Stimulated activated CD8-positive, alpha-beta memory T cell treated with anti-CD3 and anti-CD28 coated beads, Interleukin-7, amount 100 ng/mL, for 48 hours (primary cell): ENCODE data around the gene PABPC1L.
A peak's percentile ranks its signal among the peaks of the same experiment; 100 is the strongest.

Experiments used
- DNase-seq, 2 donors: peaks; one replicate each; pipeline ENCODE4 v3.0.0-alpha.2; 2020; ENCODE audit warnings: low read depth in 1 of 2; ENCODE audit errors: extremely low read depth in 1 of 2

PABPC1L gene

DNA sequence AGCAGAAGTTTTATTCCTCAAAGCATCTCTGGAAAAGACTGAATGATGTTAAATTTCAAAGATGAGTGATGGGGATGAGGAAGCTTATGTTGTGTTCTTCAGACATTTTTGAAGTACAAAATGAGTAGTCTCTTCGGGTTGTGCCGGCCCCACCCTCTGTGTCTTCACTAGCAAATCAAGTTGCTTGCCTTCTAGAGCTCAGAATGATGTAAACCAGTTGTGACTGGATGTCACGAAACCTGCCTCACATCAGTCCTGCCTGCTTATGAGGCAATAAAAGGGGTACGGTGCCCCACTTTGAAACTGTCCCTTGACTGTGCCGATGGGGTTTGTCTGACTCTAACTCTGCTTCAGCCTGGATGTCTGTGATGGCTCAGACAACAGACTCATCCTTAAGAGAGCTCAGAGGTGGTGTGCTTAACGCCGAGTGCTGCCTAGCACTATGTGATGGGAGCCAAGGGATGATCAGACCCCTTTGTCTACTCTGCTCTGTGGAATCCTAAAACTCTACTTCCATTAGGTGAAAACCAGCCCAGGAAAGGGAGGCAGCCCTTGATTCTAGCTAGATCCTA, 31.3 kb downstream of the PABPC1L start:
- no peak for DNase-seq

GRCh38 chr20:44942264-44942973, 32.6 kb downstream of the PABPC1L start:
- no peak for DNase-seq

- DNase-seq: no peak
Observed at GRCh38 chr20:44943828-44944227, 34.0 kb downstream of the PABPC1L start.

DNA sequence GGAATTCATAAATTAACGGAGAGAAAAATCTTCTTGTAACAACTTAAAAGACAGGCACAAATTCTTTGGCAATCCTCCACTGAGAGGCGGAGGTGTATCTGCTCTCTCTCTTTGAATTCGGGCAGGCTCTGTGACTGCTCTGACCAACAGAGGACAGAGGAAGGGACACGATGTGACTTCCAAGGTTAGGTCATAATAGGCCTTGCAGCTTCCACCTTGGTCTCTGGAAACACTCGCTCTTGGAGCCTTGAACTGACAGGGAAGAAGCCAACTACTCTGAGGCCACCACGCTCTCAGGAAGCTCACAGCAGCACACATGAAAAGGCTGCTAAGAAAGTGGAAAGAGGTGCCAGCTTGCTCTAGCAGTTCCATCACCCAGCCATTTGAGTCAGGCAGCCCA, 35.4 kb downstream of the PABPC1L start:
- no peak for DNase-seq

GRCh38 chr20:44946271-44946852, 36.5 kb downstream of the PABPC1L start:
- DNase-seq: no peak

DNA sequence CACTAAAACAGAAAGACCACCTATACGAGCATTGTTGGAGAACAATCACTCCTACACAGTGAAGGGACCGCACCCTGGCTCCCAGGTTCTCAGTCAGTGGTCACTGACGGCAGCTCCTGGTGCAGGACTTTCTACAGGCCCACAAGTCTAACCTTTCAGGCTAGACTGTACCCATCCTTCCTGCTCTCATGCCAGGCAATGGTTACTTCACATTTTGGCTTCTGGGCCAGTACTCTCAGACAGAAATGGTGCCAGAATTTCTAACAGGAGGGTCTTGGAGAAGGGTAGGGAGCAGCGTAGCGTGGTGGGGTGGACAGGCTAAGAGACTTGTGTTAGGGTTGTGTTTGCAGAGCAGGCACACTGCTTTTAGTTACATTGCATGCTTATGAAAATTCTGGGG, 38.2 kb downstream of the PABPC1L start:
- no peak for DNase-seq

GRCh38 chr20:44948513-44948912, 38.7 kb downstream of the PABPC1L start:
- DNase-seq: no peak

DNA sequence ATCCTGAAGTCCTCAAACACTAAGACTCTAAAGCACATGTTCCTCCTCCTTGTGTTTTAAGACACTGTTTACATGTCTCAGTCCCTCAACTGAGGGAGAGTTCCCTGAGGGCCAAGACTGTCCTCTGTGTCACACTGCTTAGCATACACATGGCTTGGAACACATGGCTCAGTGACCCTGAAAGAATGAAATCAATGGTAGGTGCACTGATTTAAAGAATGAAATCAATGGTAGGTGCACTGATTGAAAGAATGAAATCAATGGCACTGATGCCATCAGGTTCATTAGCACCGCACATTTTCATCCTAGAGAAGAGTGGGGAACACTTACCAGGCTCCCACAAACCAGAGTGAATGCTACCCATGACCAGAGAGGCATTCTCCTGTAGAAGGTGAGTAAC, 40.5 kb downstream of the PABPC1L start:
- DNase-seq: no peak

- no peak for DNase-seq
Observed at GRCh38 chr20:44952731-44953130, 42.9 kb downstream of the PABPC1L start.

GRCh38 chr20:44954211-44954610, 44.4 kb downstream of the PABPC1L start:
- no peak for DNase-seq

GRCh38 chr20:44955270-44955669, 45.4 kb downstream of the PABPC1L start:
- no peak for DNase-seq

DNA sequence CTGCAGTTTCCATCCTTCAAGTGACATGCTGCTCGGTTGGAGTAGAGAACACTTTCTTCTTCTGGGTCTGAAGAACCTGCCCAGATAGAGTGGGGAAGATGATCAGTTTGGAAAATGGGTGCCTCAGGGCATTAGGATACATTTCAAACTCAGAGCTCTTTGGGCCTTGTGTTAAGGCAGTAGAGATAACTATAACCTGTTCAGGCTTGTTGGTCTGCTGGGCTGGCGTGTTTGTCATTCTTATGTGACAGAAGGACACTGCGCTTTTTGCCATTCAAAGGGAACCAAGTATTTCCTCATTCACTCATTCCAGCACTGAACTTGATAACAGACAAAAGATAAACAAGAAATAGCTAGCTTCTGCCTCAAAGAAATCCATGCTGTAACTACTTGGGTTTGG, 46.5 kb downstream of the PABPC1L start:
- no peak for DNase-seq

- DNase-seq: no peak
Observed at GRCh38 chr20:44958276-44958675, 48.4 kb downstream of the PABPC1L start.

DNA sequence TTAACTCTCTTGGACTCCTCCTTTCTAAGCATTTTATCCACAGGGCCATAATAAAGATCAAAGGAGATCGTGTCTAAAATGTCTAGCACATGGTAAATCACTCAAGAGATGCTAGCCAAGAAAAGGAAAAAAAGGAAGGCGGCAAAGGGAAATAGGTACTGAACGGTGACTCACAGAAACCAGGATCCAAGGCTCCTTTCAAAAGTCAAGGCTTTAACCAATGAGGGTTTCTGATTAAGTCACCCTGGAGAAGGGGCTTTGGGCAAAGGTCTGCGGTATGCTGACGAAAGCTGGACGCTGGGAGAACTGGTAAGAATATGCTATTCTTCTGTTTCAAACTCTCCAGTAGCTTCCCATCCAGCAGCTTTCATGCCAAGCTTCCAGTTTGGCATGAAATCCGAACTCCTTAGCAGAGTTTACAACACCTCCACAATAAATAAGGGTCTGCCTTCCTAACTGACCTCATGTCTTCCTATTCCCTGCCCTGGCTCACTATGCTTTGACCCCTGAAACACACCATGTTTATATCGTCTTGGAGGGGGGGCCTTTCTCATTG, 49.3 kb downstream of the PABPC1L start:
- no peak for DNase-seq

GRCh38 chr20:44959638-44960102, 49.8 kb downstream of the PABPC1L start:
- DNase-seq: peak in 1 of 2 donors; percentile 79

- peak; percentile 93 for DNase-seq
Observed at GRCh38 chr20:44960103-44960852, 50.4 kb downstream of the PABPC1L start, which contains the start of gene TOMM34. Gene TOMM34, minus strand, starts transcription at chr20:44960397. Its CDS starts 64 bp downstream, at chr20:44960333.

- DNase-seq: no peak
Observed at GRCh38 chr20:44961011-44961869, 51.4 kb downstream of the PABPC1L start.

DNA sequence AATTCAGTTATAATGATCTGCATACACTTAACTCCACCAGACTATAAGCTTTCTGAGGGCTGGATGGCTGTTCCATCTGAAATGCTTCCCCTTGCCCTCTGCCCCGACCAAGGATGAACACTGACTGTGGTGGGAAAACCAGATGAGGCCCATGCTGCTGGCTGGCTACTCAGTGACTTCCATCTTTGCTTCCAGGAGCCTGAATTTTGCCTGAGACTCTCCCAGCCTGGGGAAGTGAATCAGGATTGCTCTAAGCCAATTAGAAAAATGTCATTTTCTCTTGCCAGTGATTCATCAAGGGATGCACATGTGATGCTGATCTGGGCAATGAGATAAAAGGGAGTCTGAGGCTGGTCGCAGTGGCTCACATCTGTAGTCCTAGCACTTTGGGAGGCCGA, 52.0 kb downstream of the PABPC1L start:
- no peak for DNase-seq

DNA sequence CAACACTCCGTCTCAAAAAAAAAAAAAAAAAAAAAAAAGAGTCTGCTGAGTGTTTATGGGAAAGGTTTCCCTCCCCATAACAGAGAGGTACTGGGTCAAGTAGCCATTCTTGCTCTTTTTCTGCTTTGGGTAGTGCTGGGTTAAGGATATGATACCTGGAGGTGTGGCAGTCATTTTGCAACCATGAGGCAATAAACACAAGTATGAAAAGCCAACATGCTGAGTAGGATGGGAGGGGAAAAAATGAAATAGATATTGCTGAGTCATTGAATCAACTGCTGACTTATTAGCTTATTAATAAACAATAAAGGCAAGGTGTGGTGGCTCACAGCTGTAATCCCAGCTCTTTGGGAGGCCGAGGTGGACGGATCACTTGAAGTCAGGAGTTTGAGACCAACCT, 52.6 kb downstream of the PABPC1L start:
- no peak for DNase-seq
